Neural cell (in vitro differentiated cells): Measurements from ENCODE around the gene SLC9A2. TPM values are rescaled to one million over a fixed set of nuclear protein-coding genes. Genes with fewer than 3 reads are reported as not detected.

Experiments
- H2AFZ ChIP-seq: fragments of 200-600, 300-800 bp; sonication (generic), shearing (Covaris generic); 2 replicates; pipeline ENCODE4 v1.6.0; 2014; ENCODE audit warnings: low read depth, mild to moderate bottlenecking, antibody characterized with exemption, low read length, moderate library complexity
- H3F3A ChIP-seq: fragments of 200-600 bp; shearing (Covaris generic); 2 replicates; pipeline ENCODE4 v1.6.1; 2016; ENCODE audit warnings: mild to moderate bottlenecking, moderate library complexity, mixed read lengths, antibody characterized with exemption, low read length; ENCODE audit not compliant: insufficient read depth, poor library complexity, severe bottlenecking
- H3K27ac ChIP-seq: fragments of 200-600, 300-800 bp; sonication (generic), shearing (Covaris generic); 2 replicates; pipeline ENCODE4 v1.5.1; 2014; ENCODE audit warnings: mild to moderate bottlenecking, low read length, moderate library complexity
- H3K27me3 ChIP-seq: fragments of 300-800, 200-600 bp; sonication (generic), shearing (Covaris generic); 2 replicates; pipeline ENCODE4 v1.6.0; 2014; ENCODE audit warnings: mild to moderate bottlenecking, low read depth, low read length, moderate library complexity; ENCODE audit not compliant: insufficient read depth
- H3K36me3 ChIP-seq: fragments of 300-800, 200-600 bp; sonication (generic), shearing (Covaris generic); 2 replicates; pipeline ENCODE4 v1.5.1; 2014; ENCODE audit warnings: mild to moderate bottlenecking, antibody characterized with exemption, low read length, moderate library complexity; ENCODE audit not compliant: insufficient read depth
- H3K4me2 ChIP-seq: fragments of 300-800, 200-600 bp; sonication (generic), shearing (Covaris generic); 2 replicates; pipeline ENCODE4 v1.6.0; 2014; ENCODE audit warnings: mild to moderate bottlenecking, low read length
- H3K4me3 ChIP-seq: fragments of 300-800, 200-600 bp; sonication (generic), shearing (Covaris generic); 2 replicates; pipeline ENCODE4 v1.5.1; 2014; ENCODE audit warnings: mild to moderate bottlenecking, low read length, moderate library complexity
- H3K79me2 ChIP-seq: fragments of 200-600 bp; shearing (Covaris generic); replicated peaks from 2 replicates; pipeline ENCODE4 v1.6.0; 2014; ENCODE audit warnings: mild to moderate bottlenecking, low read length, moderate library complexity; ENCODE audit not compliant: insufficient read depth
- H3K9ac ChIP-seq: fragments of 300-800, 200-600 bp; sonication (generic), shearing (Covaris generic); 2 replicates; pipeline ENCODE4 v1.6.1; 2016; ENCODE audit warnings: mild to moderate bottlenecking, low read length, mixed read lengths
- H3K9me2 ChIP-seq: fragments of 200-600 bp; shearing (Covaris generic); 2 replicates; pipeline ENCODE4 v1.6.1; 2016; ENCODE audit warnings: mild to moderate bottlenecking, low read length, mixed read lengths; ENCODE audit not compliant: insufficient read depth
- H3K9me3 ChIP-seq: fragments of 200-600, 300-800 bp; sonication (generic), shearing (Covaris generic); 2 replicates; pipeline ENCODE4 v1.6.1; 2016; ENCODE audit warnings: mild to moderate bottlenecking, mixed run types, low read length, moderate library complexity, mixed read lengths
- H4K20me1 ChIP-seq: fragments of 200-600 bp; shearing (Covaris generic); 2 replicates; pipeline ENCODE4 v1.6.1; 2016; ENCODE audit warnings: mild to moderate bottlenecking, mixed run types; ENCODE audit not compliant: insufficient read depth
- CTCF ChIP-seq: fragments of 450-650 bp; IDR thresholded peaks from 2 replicates; pipeline ENCODE4 v1.5.1; 2014; ENCODE audit warnings: antibody characterized with exemption, mild to moderate bottlenecking, moderate library complexity; ENCODE audit not compliant: poor library complexity, severe bottlenecking
- EP300 ChIP-seq: fragments of 450-650 bp; conservative IDR thresholded peaks from 2 replicates; pipeline ENCODE4 v1.6.1; 2014; ENCODE audit warnings: antibody characterized with exemption, mild to moderate bottlenecking, moderate library complexity; ENCODE audit not compliant: poor library complexity, severe bottlenecking
- EZH2 ChIP-seq: fragments of 200-600, 300-800 bp; shearing (Covaris generic), sonication (generic); IDR thresholded peaks from 2 replicates; pipeline ENCODE4 v1.6.1; 2014; ENCODE audit warnings: antibody characterized with exemption, low read length, borderline replicate concordance, mild to moderate bottlenecking; ENCODE audit not compliant: insufficient read depth, poor library complexity, severe bottlenecking
- MXI1 ChIP-seq: fragments of 450-650 bp; conservative IDR thresholded peaks from 2 replicates; pipeline ENCODE4 v1.6.1; 2014; ENCODE audit warnings: antibody characterized with exemption, mild to moderate bottlenecking; ENCODE audit not compliant: poor library complexity, severe bottlenecking
- POLR2AphosphoS5 ChIP-seq: IDR thresholded peaks from 2 replicates; pipeline ENCODE4 v1.6.1; 2012
- RAD21 ChIP-seq: fragments of 450-650 bp; conservative IDR thresholded peaks from 2 replicates; pipeline ENCODE4 v1.6.1; 2014; ENCODE audit warnings: antibody characterized with exemption, mild to moderate bottlenecking, moderate library complexity
- REST ChIP-seq: IDR thresholded peaks from 2 replicates; pipeline ENCODE4 v1.6.1; 2012; ENCODE audit warnings: borderline replicate concordance
- SMC3 ChIP-seq: fragments of 450-650 bp; conservative IDR thresholded peaks from 2 replicates; pipeline ENCODE4 v1.6.1; 2014; ENCODE audit warnings: antibody characterized with exemption, mild to moderate bottlenecking, moderate library complexity; ENCODE audit not compliant: poor library complexity
- TAF1 ChIP-seq: IDR thresholded peaks from 2 replicates; pipeline ENCODE4 v1.6.1; 2012; ENCODE audit warnings: low read depth
- polyA plus RNA-seq: library from polyadenylated mRNA; depleted of rRNA; stranded (reverse); fragments of >200 nt; gene quantifications from 2 replicates; pipeline ENCODE4 v1.2.3, GENCODE V29; 2014

The SLC9A2 gene
- polyA plus RNA-seq, 1 donor from 2014 or later: 0.09 TPM

- Histone ChIP-seq H3K27ac (no peak overlapping the region), H3K79me2 (no peaks in the 10 kb centered on the region), H3K9me3 (no peaks in the 10 kb centered on the region), H3K4me3 (no peak overlapping the region), H3K27me3 (no peaks in the 10 kb centered on the region), H3K36me3 (no peaks in the 10 kb centered on the region), H3K9me2 (no peaks in the 10 kb centered on the region), H2AFZ (no peak overlapping the region), H3K9ac (no peak overlapping the region), H3F3A (no peaks in the 10 kb centered on the region), H3K4me2 (no peak overlapping the region), H4K20me1 (no peaks in the 10 kb centered on the region)
- TF ChIP-seq SMC3: no peak
- TF ChIP-seq TAF1: no peak
- no peak for TF ChIP-seq POLR2AphosphoS5
- TF ChIP-seq REST: no peak
- TF ChIP-seq EP300: no peak
- no peak for TF ChIP-seq CTCF
- TF ChIP-seq RAD21: no peak
- no peak for TF ChIP-seq MXI1
- TF ChIP-seq EZH2: no peak
Observed at GRCh38 chr2:102582845-102583244, 36.5 kb upstream of the SLC9A2 start.

GRCh38 chr2:102585847-102586404 is 33.4 kb upstream of the SLC9A2 start:
- Histone ChIP-seq H3K4me2 (no peak overlapping the region), H2AFZ (no peak overlapping the region)

More at GRCh38 chr2:102585847-102586404, 33.4 kb upstream of the SLC9A2 start:
- Histone ChIP-seq H3K9me2 (no peaks in the 10 kb centered on the region), H3K9me3 (no peaks in the 10 kb centered on the region), H3F3A (no peaks in the 10 kb centered on the region), H3K27me3 (no peaks in the 10 kb centered on the region), H3K27ac (no peak overlapping the region), H3K79me2 (no peaks in the 10 kb centered on the region), H3K36me3 (no peaks in the 10 kb centered on the region), H4K20me1 (no peaks in the 10 kb centered on the region), H3K9ac (no peak overlapping the region), H3K4me3 (no peak overlapping the region)
- no peak for TF ChIP-seq EZH2
- no peak for TF ChIP-seq CTCF
- no peak for TF ChIP-seq TAF1
- no peak for TF ChIP-seq SMC3
- no peak for TF ChIP-seq RAD21
- no peak for TF ChIP-seq MXI1
